ENCODE measurements around the gene ZNF440.
"Not testable (repeated sequence)": the region's sequence is repeated elsewhere in the genome, so short reads cannot be mapped to it uniquely, and the experiment has no call there.

DNA sequence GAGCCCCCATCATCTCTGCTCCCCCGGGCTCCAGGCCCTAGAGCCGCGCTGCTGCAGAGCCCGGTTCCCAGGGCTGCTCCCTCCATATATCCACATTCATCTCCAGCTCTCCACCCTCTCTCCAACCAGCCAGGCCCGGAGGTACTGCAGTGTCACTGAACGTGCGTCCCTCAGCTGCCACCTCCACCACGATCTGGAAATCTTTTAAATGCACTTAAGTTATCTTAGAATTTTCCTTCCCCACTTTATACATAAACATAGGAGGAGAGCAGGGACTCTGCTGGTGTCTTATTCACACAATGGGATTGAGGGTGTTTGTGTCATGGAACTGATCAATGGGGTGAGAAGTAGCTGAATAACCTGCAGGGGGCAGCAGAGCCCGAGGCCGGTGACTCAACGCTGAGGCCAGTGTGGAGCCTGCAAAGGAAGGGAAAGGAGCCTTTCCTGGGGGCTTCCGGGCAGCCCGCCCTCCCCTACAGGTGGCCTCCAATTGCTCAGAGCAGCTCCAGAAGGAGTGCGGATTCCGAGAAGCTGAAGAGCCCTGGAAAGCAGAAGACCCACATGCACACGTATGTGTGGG is 65.7 kb downstream of the ZNF440 start:
- TF ChIP-seq, protein P1, sequence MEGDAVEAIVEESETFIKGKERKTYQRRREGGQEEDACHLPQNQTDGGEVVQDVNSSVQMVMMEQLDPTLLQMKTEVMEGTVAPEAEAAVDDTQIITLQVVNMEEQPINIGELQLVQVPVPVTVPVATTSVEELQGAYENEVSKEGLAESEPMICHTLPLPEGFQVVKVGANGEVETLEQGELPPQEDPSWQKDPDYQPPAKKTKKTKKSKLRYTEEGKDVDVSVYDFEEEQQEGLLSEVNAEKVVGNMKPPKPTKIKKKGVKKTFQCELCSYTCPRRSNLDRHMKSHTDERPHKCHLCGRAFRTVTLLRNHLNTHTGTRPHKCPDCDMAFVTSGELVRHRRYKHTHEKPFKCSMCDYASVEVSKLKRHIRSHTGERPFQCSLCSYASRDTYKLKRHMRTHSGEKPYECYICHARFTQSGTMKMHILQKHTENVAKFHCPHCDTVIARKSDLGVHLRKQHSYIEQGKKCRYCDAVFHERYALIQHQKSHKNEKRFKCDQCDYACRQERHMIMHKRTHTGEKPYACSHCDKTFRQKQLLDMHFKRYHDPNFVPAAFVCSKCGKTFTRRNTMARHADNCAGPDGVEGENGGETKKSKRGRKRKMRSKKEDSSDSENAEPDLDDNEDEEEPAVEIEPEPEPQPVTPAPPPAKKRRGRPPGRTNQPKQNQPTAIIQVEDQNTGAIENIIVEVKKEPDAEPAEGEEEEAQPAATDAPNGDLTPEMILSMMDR (IDR thresholded peaks at IDR 0.05): not testable (repeated sequence)
- TF ChIP-seq, protein P2, sequence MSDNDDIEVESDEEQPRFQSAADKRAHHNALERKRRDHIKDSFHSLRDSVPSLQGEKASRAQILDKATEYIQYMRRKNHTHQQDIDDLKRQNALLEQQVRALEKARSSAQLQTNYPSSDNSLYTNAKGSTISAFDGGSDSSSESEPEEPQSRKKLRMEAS (IDR thresholded peaks at IDR 0.05; ENCODE audit: low read depth): not testable (repeated sequence)

Measured in SK-N-SH (cell line).